ENCODE results near the gene PHACTR4.
"Not testable (repeated sequence)": the region's sequence is repeated elsewhere in the genome, so short reads cannot be mapped to it uniquely, and the experiment has no call there.

PHACTR4 gene

DNA sequence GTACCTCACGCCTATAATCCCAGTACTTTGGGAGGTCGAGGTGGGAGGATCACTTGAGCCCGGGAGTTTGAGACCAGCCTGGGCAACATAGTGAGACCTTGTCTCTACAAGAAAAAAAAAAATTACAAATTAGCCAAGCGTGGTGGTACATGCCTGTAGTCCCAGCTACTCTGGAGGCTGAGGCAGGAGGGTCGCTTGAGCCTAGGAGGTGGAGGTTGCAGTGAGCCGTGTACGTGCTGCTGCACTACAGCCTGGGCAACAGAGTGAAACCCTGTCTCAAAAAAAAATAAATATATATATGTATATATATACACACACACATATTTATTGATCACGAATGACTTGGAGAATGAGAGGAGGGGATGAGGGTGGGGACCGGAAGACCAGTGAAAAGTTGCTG is 153.0 kb downstream of the PHACTR4 start:
- DNase-seq (ENCODE audit: low spot score) = not testable (repeated sequence)

DNA sequence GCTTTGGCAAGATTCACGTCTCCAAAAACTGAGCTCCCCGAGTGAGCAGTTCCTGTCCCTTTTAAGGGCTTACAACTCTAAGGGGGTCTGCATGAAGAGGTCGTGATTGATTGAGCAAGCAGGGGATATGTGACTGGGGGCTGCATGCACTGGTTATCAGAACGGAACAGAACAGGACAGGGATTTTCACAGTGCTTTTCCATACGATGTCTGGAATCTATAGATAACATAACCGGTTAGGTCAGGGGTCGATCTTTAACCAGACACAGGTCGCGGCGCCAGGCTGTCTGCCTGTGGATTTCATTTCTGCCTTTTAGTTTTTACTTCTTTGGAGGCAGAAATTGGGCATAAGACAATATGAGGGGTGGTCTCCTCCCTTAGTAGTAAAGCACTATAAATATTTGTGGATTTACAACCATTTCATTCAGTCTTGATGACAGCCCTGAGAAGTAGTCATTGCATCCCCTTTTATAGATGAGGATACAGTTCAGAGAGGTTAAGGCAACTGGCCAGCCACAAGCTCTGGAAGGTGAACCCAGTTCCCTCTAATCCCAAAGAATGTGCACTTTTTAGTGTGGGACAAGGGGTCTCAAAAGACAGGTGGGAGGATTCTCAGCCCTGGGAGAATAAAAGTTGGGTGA is 155.6 kb downstream of the PHACTR4 start:
- not testable (repeated sequence) for DNase-seq (ENCODE audit: low spot score)

DNA sequence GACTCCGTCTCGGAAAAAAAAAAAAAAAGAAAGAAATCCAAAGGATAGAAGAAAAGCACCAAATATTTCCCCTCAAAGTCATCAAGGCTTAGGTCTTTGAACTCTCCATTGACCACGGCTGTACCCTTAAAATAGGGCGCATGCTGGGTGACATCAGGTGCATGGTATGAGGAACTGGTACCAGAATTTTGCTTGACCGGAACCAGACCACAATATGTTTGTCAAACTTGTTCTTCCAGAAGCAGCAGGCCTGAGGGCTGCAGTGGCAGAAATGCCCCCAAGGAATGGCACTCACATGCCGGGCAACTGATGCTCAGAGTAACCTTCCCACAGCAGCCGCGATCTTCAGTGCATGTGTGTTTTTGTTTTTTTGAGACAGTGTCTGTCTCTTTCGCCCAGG is 157.3 kb downstream of the PHACTR4 start:
- no peak for DNase-seq (ENCODE audit: low spot score)

DNA sequence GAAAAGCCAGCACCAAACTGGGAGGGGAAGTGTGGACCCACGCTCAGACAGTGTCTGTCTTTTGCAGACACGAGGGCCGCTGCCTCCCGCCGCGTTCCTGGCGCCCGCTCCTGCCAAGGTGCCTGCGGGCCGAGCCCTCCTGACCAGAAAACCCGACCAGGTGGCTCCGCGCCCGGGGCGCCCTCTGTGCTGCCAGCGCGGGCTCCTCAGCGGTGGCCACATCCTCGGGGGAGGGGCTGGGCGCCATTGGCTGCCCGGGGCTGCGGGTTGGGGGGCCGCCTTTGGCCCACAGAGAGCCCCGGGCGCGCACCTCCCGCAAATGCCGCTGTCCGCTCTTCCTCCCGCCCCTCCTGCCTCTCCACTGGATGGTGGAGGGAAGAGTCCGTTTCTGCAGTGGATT is 160.9 kb downstream of the PHACTR4 start:
- no peak for DNase-seq (ENCODE audit: low spot score)

DNA sequence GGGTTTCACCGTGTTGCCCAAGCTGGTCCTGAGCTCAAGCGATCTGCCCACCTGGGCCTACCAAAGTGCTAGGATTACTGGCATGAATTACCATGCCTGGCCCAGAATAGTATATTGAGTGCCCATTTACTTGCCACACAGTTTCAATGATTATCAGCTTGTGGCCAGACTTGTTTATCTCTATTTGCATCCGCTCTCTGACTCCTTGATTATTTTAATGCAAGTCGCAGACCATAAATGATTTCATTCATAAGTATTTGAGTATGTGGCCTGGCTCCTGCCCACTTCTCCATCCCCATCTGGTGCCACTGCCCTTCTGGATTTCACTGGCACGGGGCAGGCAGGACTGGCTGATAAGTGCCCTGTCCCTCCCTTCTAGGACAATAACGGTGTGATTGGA is 165.1 kb downstream of the PHACTR4 start:
- DNase-seq (ENCODE audit: low spot score) = no peak

DNA sequence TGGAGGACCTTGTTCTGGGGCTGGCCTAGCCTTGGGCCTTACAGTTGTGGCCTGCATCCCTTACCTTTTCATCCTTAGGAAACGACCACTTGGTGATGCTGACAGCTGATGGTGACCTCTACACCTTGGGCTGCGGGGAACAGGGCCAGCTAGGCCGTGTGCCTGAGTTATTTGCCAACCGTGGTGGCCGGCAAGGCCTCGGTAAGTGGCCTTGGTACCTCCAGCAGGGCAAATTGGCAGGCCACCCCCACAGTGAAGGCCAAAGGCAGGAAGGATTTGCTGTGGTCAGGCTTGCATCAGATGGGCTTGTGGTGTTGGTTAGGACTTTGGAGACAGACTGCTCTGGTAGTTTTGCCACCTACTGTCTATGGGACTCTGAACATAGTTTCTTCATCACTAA is 165.6 kb downstream of the PHACTR4 start:
- no peak for DNase-seq (ENCODE audit: low spot score)

DNA sequence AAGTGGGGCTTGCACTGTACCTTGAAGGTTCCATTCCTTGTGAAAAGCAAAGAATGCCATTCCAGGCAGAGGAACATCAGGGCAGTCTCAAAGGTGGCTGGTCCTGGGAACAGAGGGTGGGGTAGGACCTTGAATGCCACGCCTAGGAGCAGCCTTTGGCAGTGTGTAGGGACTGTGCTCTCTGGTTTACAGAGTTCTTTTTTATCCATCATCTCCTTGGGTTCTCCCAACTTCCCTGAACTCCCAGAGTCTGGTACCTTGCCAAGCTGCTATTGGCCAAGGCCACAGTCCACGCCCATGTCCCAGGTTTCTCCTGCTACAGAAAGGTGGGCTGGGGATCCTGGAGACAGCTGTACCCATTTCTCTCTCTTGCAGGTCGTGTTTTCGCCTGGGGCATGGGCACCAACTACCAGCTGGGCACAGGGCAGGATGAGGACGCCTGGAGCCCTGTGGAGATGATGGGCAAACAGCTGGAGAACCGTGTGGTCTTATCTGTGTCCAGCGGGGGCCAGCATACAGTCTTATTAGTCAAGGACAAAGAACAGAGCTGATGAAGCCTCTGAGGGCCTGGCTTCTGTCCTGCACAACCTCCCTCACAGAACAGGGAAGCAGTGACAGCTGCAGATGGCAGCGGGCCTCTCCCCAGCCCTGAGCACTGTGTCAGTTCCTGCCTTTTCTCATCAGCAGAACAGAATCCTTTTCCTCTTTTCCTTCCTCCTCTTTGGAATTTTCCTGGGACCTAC is 168.1 kb downstream of the PHACTR4 start:
- DNase-seq (ENCODE audit: low spot score) = no peak

DNA sequence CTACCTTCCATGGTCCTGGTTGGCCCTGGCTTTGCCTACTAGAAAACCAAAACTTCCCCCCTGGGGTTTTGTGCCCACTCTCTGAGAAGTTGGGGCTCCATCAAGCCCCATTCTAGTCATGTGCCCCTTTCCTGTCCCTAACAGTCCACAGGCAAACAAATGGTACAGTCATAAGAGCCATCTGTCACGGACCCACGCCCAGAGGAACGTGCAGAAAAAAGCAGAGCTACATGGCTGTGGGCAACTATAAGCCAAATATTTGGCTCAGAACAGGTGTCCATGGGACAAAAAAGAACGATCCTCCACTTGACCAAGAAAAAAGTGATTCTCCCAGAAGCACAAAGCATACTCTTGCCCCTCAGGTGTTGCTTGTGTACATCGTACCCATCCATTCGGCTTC is 168.7 kb downstream of the PHACTR4 start:
- DNase-seq (ENCODE audit: low spot score) = no peak

DNA sequence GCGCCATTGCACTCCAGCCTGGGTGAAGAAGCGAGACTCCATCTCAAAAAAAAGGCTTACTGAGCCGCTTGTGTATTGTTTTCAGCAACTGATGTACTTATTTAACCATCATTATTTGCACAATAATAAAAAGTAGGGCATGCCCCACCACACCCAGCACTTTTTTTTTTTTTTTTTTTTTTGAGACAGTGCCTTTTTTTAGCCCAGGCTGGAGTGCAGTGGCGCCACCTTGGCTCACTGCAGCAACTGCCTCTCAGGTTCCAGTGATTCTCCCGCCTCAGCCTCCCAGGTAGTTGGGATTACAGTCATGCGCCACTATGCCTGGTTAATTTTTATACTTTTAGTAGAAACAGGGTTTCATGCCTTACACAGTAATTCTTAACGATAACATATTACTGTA is 171.1 kb downstream of the PHACTR4 start:
- DNase-seq (ENCODE audit: low spot score) = no peak

DNA sequence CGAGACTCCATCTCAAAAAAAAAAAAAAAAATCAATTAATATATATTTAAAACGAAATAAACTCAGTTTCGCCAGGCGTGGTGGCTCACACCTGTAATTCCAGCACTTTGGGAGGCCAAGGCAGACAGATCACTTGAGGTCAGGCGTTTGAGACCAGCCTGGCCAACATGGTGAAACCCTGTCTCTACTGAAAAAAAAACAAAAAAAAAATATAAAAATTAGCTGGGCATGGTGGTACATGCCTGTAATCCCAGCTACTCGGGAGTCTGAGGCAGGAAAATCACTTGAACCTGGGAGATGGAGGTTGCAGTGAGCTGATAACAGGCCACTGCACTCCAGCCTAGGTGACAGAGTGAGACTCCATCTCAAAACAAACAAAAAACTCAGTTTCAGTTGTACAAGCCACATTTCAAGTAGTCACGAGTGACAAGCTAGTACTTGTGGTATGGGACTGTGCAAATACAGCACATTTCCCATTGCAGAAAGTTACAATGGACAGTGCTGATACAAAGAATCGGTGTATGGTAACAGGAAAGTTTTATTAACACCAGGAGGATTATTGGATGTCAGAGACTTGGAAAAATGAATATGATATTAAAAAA is 172.0 kb downstream of the PHACTR4 start:
- not testable (repeated sequence) for DNase-seq (ENCODE audit: low spot score)

DNA sequence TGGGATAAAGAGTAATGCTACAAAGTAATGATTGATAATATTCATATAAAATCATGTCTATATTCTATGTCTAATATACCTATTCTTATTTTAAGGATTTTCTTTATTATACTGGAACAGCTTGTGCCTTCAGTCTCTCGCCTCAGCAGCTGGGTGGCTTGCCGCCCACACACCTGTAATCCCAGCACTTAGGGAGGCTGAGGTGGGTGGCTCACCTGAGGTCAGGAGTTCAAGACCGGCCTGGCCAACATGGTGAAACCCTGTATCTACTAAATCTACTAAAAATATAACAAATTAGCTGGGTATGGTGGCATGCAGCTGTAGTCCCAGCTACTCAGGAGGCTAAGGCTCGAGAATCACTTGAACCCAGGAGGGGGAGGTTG is 175.7 kb downstream of the PHACTR4 start:
- no peak for DNase-seq (ENCODE audit: low spot score)

DNA sequence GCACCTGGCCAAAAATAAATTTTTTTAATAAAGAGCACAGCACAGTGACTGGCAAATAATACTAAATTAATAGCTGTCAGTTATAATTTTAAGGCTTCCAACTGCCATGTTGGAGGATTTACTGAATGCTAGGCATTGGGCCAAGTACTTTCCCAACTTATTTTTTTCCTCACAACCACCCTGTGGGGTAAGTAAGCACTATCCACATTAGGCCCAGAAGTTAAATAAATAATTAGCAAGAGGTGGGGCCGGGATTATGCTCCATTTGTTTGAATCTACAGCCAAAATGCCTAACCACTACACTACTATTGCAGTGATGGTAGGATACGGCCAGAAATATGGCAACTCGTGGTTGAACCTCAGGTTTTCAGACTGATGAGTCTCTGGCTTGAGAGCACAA is 178.8 kb downstream of the PHACTR4 start:
- no peak for DNase-seq (ENCODE audit: low spot score)
